Inflammatory macrophage (primary cell): ENCODE measurements around the gene FLNA.
A peak's percentile ranks its signal among the peaks of the same experiment; 100 is the strongest.

Experiments
- DNase-seq, 2 donors: peaks; one replicate each; pipeline ENCODE4 v3.0.0-alpha.2; 2020 to 2022

FLNA gene

DNA sequence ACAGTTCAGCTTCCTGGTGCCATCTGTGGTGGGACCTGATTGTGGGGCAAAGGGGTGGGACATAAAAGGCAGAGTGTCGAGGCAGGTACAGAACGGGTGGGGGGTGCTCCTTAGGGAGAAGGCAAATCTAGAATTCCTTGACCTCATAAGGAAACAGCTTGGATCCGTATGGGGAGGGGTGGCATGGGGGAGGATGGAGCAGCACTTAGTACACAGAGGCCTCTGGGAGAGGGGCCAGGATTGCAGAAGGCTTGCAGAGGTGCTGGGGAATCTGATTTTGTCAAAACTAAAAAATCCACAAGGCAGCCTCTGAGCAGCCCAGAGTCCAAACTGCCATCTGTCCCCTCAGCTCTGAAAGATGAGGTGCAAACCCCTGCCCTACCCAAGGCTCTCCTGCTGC, 2.3 kb upstream of the FLNA start:
- no peak for DNase-seq

DNA sequence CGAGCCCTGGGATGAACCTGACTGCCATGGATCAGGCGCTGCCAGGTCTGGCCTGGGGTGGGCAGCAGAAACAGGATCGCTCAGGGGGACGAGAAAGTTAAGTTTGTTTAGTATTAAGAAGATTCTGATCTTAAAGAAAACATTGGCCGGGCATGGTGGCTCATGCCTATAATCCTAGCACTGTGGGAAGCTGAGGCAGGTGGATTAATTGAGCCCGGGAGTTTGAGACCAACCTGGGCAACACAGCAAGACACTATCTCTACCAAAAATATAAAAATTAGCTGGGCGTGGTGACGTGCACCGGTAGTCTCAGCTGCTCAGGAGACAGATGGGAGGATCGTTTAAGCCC, 696 bp upstream of the FLNA start:
- DNase-seq = no peak

DNA sequence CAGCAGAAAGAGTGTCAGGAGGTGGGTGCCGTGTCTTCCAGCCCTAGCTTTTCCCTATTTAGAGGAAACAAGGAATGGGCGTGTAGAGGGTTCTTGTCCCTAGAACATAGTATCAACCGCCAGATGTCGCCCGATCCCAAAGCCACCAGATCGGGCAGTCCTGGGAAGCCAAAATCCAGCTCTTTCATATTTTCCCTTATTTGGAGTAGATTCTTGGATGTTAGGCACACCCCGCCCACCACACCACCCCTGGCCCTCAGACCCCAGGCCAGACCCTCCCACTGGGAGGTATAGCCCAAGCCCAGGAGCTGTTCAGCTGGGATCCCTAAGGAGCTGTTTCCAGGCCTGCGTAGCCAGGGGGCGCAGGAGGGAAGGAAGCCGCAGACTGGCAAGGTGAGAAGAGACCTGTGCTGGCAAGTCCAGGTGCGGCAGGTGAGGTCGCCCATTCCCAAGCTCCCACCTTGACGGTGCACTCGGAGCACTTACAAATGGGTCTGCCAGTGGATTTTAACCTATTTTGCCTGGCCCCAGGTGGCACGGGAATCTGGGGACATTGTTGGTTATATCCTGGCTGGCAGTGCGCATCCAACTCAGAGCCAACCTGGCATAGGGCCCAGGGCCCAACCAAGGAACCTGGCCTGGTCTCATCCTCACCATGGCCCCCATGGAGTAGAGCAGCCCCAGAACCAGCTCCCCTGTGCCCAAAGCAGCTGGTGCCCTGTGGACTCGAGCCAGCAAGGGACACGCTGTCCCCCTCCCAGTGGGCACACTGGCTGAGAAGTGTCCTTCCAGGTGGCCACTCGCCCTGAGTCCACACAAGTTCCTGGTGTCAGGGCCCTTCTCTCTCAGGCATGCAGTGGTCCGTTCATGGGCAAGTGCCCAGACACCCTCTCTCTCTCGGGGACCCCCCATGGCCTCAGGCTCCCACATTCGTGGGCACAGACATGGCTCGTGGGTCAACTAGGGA, 811 bp downstream of the FLNA start:
- peak; percentile 35 to 52 for DNase-seq

DNA sequence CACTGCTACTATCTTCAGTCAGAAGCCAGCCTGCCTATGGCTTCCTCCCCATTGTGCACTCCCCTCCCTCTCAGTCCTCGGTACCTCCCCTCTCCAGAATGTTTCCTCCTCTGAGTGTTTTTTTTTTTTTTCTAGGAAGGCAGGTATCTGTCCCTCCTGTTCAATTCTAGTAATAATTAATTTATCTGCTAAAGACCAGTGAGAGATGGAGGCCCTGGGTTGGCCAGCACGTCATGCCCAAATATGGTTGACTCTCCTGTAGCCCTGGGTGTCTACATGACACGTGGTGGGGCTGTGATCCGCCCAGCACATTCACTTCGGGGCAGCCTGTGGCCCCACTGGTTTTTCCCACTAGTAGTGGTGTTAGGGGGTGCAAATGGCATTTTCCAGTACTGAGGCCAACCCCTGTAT, 1.8 kb downstream of the FLNA start:
- peak in 1 of 2 donors; percentile 2 for DNase-seq

DNA sequence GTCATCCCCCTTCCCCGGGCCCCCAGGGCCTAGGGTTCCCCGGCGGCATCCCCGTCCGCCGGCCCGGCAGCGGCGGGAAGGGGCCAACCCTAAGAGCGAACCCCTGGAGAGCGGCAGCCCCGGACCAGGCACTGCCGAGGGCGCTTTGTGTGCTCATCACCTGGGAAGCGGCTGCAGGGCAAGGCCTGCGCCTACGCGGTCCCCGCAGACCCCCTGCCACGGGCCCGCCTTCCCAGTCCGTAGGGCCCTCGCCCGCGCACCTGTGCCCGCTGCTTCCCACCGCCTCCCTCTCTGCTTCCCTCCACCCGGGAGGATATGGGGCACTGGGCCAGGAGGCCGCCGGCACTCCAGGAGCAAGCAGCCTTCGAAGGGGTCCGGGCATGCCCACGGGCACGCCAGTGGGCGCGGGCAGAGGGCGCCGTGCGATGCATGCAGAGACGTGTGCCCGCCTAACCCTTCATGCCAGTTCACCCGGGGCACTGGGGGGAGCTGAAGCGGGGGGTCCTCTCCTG, 2.6 kb downstream of the FLNA start:
- DNase-seq = no peak

DNA sequence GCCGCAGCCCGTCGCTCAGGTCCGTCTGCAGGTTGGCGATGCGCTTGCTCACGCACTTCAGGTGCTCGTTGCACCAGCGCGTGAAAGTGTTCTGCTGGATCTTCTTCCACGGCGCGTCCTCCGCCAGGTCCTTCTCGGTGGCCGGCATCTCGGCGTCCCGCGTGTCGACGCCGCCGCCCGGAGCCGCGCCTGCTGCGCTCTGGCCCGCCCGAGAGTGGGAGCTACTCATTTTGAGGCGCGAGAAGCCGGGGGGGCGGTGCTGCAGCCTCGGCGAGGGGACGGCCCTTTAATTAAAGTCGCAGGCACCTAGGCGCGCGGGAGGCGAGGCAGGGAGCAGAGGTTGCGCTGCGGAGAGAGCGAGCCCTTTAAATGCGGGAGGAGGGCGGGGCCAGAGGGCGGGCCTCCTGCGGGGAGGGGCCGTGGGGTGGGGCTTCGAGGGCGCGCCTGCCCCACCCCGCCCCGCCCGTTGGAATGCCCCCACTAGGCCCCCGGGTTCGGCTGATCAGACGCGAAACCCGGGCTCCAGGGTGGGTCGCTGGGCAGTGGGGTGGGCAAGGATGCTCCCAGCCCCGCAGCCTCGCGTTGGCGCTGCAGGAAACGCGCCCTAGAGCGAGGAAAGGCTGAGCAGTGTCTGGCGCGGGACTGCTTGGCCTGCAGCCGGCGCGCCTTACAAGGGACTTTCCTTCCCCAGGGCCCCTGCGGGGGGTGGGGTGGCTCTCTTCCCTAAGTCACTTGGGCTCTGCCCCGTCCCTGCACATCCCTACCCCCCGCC, 3.2 kb downstream of the FLNA start:
- DNase-seq = peak; percentile 92 to 93

DNA sequence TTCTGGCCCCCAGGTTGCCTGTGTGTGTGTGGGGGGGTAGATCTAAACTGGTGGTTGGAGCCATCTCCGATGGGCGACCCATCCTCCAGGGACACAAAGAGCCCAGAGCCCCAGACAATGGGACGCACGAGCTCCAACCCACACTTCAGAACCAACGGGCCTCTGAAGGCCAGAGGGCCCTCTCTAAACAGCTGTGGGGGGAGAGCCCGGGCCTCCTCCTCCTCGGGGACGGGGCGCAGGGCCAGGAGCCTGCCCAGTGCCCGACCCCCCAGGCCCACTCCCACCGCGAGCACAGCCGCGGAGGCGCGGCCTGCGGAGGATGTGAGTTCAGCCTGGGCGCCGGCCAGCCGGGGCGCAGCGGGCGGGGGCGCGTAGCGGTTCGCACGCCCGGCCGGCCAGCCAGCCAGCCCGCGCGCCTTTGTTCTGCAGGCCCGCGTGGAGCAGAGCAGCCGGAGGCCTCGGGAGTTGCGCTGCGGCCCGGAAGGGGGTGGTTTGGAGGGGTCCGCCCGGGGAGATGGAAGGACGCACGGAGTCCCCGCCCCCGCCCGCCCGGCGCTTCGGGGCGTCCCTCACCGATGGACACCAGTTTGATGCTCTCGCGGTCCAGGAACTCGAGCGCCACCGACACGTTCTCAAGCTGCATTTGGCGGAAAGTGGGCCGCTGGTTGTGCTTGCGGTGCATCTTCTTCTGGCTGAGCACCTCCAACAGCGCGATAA, 4.0 kb downstream of the FLNA start:
- peak in 1 of 2 donors; percentile 9 for DNase-seq

DNA sequence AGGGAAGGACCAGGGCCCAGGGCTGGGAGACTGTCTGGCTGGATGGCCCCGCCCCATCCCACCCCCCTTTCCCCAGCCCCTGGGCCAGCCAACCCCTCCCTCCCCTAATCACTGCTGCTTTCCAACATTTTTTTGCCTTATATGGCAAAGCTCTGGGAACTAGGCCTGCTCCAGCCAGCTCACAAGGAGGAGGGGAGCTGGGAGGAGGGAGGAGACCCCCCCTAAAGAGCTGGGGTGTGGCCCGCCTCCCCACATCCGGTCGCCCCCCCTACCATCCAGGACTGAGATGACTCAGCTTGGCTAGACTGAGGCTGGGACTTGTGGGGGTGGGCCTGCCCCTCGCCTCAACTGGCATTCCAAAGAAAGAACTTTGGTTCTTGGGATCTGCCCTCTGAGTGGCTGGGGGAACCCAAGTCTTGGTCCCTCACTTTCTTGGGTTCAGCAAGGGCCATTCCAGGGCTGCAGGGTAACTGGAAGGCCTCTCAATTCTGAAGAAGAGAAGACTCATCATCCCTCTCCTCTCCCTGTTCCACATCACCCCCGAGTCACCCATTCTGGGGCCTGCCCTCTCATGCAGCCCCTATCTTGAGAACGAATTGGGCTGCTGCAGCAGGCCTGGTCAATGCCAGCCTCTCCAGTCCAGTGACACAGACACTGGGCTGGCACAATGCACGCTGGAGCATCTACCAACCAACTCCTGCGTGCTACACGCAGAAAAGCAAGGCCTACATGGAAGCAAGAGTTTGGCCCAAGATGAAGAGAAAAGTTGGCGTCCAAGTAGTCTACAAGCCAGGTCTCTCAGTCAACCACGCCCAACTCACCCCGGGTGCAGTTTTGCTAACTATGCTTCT, 4.8 kb downstream of the FLNA start:
- DNase-seq = peak; percentile 73 to 74

DNA sequence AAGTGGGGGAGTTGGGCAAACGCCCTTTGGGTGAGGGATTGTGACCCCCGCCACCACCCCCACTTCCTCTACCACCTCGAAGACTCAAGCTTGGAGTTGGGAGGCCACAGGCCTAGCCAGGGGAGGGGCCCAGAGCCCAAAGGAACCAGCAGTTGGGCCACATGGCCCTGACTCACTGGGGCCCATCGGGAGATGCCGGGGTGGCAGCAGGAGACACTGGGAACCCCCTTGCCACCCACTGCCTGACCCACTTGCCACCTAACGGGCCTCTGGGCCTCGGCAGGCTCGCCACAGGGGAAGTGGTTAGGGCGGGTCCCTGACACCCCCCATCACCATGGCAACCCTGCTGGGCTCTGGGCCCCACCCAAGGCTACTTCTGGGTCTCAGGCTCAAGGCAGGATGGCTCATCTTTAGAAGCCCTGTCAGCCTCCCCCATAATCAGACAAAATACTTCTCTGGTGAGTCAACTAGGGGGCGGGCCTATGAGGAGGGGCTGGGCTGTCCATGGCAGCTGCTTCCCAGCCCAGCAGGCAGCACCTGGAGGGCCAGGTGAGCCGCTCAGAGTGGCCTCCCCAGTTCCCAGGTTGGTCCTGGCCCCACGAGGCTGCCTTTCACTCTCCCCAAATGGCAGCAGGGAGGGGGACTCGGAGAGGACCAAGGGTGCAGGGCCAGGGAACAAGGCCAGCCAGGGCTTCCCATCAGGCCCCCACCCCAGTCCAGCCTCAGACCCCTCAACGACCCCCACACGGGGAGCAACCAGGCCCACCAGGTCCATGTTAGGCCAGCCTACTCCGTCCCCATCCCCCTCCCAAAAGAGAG, 5.6 kb downstream of the FLNA start:
- peak; percentile 96 to 97 for DNase-seq

DNA sequence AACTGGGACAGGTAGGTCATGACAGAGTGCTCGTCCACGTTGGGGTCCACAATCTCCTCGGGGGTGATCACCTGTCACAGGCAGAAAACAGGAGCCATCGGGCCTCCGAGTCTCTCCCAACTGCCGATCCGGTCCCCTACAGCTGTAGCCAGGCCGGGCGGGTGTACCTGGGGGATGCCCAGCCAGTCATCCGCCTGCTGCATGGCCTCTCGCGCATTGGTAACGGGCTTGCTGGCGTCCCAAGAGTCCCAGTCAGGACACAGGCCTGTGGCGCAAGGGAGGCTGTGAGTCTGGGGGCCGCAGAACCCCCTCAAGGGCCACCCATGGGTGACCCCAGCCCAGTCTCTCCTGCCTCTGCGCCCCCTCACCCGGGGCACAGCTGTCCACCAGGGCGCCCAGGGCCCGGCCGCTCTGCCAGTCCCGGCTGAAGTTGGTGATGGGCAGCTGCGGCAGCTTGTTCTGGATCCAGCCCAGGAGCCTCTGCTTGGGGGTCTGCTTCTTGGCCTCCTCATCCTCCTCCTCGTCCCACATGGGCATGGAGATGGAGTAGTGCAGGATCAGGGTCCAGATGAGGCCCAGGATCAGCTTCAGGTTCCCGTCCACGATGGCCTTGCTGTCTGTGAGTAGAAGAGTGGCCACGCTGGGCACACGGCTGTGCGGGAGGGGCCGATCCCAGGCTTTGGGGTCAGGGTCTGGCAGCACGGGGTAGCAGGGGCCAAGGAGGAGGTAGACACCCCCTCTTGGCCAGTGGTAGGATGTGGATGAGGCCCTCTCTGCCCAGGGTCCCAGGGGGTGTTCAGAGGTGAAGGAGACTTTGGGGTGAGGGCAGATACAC, 6.7 kb downstream of the FLNA start:
- DNase-seq = no peak

DNA sequence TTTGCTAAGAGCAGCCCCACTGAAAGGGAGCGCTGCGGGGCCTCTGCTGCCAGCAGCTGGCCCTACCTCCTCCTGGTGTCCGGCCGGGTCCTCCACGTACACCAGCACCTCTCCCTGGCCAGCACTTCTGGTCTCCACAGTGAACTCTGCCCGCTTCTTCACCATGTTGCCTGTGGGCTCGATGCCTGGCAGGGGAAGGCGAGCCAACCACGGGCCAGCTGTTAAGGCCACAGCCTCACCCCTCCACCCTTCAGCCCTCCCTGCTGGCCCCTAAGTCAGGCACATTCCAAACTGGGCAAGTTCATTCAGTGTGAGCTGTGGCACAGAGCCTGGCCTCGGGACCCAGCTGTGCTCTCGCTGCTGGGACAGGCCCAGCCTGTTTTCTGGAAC, 7.8 kb downstream of the FLNA start:
- no peak for DNase-seq

DNA sequence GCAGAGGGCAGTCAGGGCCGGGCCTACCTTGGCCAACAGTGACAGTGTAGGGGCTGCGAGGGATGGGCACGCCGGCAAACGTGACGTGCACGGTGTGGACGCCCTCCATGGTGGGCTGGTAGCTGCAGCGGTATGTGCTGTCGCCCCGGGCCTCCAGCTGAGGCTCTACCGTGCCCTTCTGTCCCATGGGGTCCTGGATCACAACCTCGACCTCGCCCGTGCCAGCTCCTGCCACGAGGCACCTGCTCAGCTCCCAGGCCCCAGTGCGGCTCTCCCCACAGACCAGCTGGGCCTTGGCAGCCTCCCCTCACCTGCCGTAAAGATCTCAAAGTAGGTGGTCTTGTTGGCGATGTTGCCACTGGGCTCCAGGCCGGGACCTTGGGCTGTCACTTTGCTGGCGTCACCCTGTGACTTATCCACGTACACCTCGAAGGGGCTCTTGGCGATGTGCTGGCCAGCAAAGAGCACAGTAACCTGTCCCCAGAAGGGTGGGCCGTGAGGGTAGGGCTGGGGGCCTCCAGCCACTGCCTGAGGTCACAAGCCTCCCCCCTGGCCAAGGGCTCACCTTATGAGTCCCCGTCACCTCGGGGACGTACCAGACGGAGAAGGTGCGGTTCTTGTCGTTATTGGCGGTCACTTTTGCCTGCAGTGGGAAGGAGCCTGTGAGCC, 8.3 kb downstream of the FLNA start:
- no peak for DNase-seq

DNA sequence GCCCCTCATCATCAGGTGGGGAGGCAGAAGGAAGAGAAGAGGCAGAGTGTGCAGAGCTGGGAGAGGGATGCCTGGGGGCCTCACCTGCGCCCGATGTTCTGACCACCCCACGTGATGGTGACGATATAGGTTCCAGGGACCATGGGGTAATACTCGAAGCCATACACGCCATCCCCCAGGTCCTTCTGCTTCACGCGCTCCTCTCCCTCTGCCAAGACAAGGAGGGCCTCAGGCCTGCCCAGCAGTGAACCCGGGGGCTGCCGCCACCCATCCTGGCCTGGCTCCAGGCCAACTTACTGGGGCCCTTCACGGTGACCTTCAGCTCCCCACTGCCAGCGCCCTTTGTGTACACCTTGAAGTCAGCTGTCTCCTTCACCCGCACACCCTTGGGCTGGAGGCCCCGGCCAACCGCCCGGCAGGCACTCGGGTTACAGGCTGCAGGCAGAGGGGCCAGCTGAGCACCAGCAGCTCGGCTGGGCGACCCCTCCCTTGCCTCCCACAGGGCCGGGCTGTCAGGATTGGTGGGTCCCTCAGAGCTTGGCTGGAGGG, 9.3 kb downstream of the FLNA start:
- no peak for DNase-seq

DNA sequence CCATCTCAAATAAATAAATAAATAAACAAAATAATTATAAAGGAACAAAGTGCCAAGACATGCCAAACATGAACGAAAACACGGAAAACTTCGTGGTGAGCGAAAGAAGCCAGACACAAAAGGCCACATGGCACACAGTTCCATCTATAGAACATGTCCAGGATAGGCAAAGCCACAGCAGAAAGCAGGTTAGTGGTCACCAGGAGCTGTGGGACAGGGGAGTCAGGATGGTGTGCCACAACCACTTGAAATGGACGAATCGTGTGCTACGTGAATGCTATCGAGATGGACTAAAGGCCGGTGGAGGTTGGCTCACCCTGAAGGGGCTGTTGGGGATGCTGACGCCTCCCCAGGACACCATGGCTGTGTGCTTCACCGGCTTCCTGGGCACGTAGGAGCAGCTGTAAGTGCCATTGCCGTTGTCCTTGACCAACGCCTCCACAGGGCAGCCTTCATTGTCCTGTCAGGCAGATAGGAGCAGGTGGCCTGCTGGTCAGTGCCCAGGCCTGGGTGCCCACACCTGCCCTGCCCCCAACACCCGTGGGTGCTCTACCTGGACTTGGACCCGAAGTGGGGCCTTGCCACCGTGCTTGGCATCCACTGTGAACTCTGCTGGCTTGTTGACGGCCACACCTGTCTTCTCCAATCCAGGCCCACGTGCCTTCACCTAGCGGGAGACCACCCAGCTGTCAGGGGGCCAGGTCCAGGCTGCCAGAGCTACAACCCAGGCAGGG, 10.6 kb downstream of the FLNA start:
- no peak for DNase-seq

DNA sequence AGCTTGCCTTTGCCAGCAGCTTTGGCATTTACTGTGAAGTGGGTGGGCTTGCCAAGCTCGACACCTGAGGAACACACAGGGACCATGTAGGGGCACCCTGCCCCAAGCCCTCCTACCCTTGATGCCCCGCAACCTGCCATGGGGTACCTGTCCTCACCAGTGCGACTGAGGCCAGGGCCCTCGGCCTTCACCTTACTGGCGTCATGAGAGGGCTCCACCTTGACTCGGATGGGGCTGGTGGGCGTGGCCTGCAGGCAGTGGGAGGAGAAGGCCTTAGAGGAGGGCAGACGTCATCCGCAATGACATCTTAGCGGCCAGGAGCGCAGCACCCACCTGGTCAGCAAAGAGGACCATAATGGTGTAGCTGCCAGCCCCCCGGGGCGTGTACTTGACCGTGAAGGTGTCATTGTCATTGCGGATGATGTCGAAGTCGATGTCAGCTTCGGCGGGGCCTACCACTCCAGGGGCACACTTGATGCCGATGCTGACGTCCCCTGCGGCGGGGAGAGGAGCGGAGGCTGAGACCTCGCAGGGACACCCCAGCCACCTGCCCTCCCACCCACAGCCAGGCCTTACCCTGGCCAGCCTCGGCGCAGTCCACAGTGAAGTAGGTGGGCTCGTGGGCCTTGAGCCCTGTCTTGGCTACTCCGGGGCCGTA, 12.2 kb downstream of the FLNA start:
- DNase-seq = no peak

DNA sequence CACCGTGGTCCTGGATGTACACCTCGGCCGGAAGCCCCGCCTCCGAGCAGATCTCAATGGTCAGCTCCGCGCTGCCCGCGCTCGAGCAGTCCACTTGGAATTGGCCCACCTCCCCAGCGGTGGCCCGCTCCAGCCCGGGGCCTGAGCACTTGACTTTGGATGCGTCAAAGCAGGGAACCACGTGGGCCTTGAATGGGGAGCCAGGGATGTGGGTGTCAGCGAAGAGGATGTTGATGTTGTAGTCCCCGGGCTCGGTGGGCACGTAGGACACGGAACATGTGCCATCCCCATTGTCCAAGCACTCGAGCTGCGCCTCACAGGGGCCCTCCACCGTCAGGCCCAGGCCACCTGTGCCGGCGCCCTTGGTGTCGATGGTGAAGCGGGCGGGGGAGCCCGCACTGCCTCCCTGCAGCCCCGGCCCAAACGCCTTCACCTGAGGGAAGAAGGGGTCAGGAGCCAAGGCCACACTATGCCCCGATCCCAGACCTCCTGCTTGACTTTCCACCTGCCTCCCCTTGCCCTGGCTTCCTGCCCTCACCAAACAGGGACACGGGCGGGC, 14.2 kb downstream of the FLNA start:
- DNase-seq = no peak

DNA sequence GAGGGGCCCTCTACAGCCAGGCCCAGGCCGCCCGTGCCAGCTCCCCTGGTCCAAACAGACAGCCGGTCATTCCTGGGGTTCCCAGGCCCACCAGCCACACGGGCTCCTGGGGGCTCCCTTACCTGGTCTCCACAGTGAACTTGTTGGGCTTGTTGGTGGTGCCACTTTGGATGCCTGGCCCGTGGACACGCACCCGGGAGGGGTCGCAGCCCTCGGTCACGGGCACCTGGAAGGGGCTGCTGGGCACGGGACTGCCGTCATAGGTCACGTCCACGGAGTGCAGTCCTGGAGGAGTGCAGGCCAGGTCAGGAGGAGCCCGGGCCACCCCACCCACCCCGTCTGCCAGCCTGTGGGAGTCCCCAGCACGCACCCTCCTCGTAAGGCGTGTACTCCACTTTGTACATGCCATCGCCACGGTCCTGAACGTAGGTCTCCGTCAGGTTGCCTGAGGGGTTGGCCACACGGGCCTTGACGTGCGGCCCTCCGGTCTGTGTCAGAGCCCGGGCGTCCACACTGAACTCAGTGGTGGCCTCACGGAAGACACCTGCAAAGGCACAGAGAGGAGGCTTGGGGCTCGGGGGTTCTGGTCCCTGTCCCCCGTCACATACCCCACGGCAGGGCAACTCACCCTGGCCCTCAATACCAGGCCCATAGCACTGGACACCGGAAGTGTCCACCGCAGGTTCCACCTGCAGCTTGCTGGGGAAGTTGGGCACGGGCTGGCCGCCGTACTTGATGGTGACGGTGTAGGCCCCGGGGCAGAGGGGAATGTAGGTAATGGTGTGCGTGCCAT, 14.9 kb downstream of the FLNA start:
- DNase-seq = no peak
